Activated CD8-positive, alpha-beta memory T cell treated with anti-CD3 and anti-CD28 coated beads, Interleukin-2, amount 50 U/mL, for 24 hours (primary cell): Measurements from ENCODE around the gene UTF1.
"Not testable (repeated sequence)": the region's sequence is repeated elsewhere in the genome, so short reads cannot be mapped to it uniquely, and the experiment has no call there.

Experiments used
- DNase-seq: peaks from one replicate; pipeline ENCODE4 v3.0.0-alpha.2; 2020; ENCODE audit errors: extremely low read depth

The UTF1 gene

DNA sequence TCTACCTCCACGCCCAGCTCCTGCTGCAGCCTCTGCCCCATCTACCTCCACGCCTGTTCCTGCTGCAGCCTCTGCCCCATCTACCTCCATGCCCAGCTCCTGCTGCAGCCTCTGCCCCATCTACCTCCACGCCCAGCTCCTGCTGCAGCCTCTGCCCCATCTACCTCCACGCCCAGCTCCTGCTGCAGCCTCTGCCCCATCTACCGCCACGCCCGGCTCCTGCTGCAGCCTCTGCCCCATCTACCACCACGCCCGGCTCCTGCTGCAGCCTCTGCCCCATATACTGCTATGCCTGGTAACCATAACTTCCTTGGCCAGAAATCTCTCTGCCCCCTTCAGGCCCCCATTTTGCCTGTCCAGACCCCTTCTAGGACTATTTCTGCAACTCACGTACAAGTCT is 35.0 kb downstream of the UTF1 start:
- DNase-seq, result not testable (repeated sequence)

DNA sequence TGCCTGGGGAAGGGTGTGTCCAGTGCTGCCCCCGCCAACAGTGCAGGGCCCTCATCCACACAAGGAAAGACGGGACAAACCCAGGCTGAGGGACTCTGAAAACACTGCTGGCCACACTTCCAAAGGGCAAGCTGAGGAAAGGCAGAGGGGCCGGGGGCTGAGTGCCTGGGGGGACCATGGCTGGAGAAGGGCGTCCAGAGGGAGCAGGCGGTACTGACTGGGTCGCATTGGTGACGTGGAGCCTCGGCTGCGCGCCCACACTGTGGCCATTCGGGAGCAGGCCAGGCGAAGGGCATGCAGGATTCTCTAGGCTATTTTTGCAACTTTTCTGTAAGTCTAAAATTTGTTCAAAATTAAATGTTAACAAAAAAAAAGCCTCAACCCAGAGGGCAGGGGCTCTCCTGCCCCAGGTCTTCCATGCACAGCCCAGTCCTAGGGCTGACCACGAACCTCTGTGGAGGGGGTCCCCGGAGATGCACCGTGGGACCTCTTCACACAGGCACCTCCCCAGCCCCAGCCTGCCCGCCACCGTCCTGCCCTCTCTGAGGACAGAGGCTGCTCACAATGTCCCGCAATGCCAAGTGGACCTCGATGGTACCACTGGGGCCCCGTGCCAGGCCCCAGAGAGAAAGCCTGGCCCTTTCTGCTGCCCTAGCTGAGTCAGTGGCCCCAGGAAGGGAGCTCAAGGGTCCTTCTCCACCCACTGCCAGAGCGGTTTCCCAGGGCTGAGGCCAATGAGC is 36.2 kb downstream of the UTF1 start:
- DNase-seq, result no peak

DNA sequence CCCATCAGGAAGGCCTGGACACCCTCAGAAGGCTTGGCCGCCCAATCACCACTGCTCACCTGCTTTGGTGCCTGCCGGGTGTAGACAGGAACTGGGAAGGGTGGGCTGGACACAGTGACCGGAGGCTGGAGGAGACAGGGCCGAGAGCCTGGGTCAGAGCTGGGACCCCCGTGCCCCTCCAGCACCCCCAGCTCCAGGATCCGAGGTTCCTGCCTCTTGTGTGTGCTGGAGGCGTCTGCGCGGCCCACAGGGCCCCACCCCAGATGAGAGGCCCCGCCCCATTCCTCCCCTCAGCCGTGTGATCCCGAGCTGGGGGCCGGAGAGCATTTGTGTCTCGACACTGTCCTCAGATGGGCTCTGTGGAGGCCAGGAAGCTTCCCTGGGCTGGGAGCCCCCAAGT is 37.3 kb downstream of the UTF1 start:
- DNase-seq, result no peak

DNA sequence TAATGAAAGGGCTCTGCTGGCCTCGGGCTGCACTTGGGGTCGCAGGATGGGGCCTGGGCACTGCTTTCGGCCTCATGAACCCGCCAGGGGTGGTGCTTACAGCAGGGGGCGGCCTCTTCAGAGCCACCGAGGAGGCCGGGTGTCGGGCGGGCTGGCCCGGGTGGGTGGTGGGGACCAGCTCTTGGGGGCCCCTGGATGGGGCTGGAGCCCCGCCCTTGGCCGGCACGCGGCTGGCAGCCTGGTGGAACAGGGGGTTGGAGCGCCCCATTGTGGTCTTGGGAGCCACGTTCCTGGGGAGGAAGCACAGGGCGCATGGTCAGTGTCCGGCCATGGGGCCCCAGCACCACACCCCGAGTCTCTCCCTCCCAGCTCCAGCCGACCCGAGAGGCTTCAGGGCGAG is 37.8 kb downstream of the UTF1 start:
- no peak for DNase-seq

DNA sequence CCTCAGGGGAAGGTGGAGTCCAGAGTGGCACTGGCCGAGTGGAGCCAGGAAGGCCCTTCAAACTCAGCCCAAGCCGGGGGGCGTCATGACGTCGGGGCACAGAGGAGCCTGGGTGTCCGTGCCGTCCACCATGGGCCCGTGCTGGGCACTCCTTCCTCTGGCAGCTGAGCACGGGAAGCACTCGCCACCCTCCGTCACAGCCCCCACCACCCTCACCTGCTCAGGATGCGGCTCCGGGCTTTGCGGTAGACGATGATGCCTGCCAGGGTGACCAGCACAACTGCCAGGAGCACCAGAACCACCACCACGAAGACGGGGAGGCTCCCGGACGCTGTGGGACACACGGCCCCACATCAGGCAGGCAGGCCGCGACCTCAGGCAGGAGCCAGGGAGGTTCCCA is 38.5 kb downstream of the UTF1 start:
- DNase-seq, result no peak

DNA sequence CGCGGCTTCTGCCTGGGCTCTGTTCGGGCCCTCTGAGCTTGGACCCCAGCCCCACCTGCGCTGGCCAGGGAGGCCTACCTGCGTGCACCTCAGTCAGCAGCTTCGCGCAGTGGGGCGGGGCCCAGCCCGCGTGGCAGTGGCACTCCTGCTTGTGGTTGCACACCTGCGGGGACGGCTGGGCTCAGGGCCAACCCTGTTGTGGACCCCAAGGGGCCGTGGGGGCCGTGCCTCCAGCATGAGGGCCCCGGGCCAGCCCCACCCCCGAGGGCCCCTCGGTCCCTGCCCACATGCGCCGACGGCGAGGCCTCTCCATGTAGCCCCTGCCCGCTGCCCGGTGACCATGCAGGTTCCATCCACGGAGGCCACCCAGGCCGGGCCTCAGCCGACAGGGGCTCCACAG is 39.4 kb downstream of the UTF1 start:
- no peak for DNase-seq

DNA sequence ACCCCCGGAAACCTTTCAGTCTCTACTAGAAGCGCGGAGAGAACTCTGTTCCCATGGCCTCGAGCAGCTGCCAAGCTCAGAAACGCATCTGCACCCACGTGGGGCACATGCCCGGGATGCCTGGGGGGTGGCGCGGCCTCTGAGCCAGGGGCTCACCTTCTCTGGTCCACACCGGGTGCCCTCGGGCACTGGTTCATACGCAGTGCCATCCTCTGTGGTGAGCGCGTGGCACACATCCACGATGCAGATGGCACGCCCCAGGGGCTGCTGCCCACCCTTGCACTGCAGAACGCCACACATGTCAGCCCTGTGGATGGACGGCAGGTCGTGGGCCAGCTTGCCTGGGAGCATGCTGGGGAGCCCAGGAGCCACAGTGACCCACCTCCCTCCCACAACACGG is 40.2 kb downstream of the UTF1 start:
- DNase-seq, result no peak

DNA sequence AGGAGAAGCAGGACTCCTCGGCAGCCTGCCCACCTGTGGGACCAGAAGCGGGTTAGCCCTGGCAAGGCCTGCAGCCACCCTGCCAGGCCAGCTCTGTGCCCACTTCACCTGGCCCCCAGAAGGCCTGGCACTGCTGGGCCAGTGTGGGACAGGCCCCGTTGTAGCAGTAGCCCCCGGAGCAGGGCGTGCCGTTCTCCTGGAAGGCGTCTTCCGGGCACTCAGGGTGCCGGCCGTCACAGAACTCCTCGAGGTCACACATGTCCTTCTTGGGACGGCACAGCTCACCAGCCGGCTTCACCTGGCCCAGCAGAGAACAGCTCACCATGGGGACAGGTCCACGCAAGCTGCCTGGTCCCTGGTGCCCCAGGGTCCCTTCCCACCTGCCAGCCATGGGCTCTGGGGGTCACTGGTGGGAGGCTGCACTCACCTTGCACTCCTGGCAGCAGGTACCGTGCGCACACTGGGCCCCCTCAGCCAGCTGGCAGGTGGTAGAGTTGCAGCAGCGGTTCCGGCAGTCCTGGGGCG is 40.8 kb downstream of the UTF1 start:
- no peak for DNase-seq

DNA sequence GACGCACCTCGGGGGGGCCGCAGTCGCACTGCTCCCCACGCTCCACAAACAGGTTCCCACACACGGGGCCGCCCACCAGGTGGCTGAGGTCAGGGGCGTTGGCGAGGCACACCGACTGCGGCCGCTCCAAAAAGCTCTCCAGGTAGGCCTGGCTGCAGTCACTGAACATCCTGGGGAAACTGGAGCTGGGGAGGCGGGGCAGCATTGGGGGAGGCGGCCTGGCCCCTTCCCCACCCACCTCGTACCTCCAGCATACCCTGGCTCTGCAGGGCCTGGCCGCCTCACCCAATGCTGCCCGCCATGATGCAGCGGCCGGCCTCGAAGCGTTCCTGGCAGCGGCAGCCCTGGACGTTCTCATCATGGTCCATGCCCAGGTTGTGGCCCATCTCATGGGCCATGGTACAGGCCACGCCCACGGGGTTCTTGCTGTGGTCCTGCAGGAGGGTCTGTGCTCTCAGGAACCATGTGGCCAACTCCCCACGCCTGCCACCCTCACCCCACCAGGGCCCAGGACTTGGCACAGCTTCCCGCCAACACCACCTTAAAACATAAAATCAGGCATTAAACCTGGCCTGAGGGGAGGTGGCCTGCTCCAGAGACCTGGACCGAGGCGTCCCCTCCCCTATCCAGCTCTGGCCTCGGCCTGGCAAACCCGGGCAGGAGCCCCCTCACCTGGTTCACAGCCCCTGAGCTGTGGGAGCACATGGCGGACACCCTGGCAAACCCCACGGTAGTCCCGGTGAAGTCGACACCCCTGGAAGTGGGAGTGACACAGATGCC is 41.7 kb downstream of the UTF1 start:
- no peak for DNase-seq

DNA sequence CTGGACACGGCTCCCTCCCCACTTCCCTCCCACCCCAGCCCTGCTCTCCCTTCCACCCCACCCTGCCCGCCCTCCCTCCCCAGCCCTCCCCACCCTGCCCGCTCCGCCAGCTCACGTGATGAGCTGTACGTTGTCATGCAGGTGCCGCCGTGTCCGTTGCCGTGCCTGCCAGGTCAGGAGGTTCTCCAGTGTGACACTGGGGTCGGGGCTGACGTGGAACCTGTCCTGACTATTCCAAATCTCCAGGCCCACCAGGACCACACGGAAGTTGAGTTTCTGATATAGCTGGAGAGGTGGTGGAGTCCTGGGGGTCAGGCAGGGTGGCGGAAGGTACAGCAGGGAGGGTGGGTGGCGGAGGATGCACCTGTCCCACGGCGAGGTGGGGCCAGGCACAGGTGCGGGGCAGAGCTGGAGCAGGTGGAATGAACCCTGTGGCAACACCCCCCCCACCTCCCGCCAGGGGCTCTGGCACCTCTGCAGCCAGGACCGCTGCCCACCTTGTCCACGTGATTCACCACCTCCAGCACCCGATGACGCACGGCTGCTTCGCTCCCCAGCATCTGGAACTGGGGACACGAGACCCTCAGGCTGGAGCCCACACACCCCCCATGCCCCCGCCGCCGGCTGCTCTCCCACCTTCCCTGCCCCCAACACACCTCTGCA is 42.4 kb downstream of the UTF1 start:
- DNase-seq, result no peak

DNA sequence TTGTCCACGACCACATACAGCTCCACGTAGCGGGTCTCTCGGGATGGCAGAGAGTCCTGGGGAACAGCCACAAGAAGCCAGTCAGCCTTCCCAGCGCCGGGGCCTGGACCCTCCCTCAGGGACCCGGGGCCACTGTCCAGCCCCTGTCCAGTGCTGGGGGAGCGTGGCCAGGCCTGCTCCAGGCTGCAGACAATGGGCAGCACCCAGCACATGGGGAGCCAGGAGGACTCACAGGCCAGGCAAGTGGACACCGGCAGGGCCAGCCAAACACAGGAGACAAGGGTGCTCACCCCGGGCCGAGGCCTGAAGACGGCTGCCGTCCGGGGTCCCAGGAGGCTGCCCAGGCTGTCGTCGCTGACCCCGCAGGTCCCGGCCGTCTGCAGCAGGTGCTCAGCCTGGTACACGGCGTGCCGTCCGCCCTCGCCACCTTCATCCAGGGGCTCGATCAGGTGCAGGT is 43.0 kb downstream of the UTF1 start:
- DNase-seq, result no peak

DNA sequence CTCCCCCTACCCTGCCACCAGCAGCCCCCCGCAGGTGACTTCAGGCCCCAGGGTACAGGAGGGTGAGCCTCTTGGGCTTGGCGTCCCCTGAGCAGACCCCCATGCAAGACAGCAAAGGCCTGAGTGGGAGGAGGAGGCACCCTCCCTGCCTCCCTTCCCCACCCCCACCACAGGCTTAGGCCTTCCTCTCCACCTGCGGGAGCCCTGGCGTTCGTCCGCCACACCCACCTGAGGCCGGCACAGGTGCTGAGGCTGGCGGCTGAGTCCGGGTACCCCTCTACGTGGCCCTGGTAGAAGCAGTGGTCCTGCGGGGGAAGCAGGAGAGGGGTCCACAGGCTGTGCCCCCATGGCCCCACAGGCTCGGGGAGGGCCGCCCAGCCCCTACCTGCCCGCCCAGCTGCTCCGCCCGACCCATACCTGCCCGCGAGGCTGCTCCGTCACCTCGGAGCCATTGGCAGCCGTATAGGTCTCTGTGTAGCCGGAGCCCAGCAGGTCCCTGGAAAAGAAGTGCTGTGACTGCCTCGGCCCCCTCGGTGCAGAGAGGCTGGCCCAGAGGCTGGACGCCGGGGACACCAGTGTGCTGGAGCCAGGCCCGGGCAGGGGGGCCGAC is 43.6 kb downstream of the UTF1 start:
- no peak for DNase-seq

DNA sequence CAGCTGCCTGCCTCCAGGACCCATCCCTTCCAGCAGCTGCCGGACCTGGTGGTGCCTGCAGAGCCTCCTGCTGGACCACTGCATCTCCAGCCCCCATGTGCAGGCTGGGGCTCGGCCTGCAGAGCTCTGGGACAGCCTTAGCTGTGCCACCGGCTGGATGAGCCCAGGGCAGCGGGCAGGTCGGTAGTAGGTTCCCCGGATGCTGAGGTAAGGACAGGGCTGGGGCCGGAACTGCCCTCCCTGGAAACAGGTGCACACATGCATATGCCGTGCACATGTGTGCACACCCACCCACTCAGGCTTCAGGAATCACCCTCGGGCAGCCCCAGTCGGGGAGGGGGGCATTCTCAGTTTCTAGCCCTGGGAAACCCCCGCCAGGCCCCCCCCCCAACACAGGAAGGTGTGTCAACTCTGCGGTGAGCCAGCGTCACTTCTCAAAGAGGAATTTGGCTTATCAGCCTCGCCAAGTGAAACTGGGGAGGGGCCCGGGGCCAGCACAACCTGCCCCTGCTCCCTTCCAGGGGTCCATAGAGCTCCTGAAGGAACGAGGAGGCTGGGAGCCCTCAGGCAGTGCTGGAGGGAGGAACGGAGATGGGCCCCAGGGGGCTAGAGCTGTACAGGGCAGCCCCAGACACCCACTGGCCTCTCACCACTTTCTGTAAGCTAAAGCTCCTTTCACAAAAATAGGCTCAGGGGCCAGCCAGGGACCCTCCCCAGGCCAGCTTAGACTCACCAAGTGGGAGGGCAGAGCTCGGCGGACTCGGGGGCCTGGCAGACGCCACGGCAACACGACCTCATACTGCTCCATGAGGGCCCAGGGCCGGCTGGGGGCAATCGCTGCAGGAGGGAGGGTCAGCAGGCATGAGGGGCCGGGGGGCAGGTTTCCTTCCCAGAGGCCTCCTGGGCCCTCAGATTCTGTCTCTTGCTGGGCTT is 45.0 kb downstream of the UTF1 start:
- peak; percentile 76 for DNase-seq

DNA sequence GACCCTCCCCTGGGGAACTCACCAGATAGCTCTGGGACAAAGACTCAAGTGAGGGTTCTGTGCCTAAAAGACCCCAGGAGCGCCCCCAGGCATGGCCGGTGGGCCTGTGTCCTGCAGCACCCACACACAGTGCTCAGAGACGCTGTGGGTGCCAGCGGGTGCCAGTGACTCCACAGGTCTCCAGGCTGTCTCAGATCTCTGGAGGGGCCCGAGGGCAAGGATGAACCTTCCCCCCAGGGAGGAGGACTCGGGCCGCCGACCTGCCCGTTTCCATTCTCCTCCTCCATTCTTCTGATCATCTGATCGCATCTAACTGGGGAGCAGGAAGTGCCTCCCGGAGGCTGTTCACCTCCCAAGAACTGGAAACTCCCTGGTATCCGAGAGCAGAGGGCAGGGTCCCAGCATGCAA is 45.7 kb downstream of the UTF1 start:
- DNase-seq, result no peak

DNA sequence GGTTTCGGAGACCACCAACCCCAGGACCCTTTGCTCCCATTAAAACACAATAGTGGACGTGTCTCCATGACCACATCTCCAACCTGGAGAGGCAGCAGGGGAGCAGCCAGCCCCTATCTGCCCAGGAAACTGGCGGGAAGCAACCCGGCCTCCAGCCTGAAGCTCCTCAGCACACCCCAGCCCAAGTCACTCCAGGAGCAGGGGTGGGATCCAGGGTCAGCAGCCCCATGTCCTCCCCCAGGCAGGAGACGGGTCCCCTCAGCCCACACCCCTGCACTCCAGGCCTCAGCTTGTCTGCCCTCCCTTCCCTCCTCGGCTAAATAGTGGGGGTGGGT is 46.0 kb downstream of the UTF1 start:
- no peak for DNase-seq

DNA sequence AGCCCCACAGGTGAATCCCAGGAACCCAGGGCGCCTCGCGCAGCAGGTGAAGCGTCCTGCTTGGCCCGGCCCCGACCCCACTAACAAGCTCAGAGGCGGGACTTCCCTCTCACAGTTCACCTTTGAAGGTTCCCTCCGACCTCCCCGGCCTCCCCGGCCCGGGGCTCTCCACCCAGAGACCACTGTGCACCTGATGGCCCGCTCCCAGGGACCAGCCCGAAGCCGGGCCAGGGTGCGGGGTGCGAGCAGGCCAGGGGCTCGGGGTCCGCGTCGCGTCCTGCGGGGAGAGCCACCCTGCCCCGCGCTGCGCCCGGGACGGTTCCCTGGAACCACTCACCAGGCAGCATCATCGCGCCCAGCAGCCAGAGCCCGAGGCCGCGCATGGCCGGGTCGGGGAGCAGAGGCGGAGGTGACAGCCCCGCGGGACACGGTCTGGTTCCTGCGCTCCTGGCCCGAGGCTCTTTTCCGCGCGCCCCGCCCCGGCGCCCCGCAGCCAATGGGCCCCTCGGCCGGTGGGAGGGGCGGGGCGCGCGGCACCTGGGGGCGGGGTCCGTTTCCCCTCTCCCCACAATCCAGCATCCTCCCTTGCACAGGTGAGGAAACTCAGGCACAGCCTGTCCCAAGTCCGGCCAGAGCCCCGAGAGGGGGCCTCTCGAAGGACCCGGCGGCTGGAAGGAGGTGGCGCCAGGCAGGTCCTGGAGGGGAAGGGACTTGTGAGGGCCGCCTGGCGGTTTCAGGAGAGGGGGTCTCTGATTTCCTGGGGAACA is 46.6 kb downstream of the UTF1 start, which contains the start of gene ADAM8:
Gene ADAM8 (minus strand): TSS at position 434 of the 767 bp plus-strand sequence. CDS start 51 bp downstream, at position 383.
- DNase-seq, result no peak

DNA sequence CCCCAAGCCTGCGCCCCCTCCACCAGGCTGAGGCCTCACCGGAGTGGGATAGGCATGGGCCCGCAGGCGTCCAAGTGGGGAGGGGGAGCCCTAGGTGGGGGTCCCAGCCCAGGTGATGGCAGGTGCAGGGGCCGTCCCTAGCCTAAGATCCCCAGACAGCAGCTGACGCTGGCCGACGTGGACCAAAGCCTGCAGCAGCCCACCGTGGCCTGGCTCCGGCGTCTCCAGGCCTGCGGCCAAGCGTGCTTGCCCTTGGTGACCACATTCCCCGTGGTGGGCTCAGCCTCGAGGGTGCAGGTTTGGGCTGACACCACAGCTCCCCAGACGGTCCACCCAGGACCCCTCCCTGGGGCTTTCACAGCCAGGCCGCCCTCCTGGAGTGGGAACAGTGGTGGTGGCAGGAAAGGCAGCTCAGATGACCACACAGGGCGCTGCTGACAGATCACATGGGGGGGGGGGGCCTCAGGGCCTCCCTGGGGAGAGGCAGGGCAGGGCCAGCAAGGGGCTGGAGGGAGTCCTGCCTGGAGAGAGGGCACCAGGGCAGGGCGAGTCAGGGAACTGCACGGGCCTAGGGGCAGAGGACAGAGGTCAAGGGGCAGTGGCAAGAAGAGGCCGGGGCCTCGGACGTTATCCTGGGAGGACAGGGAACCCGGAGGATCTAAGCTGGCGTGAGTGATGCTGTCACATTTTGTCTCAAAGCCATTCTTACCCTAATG is 47.4 kb downstream of the UTF1 start:
- no peak for DNase-seq

DNA sequence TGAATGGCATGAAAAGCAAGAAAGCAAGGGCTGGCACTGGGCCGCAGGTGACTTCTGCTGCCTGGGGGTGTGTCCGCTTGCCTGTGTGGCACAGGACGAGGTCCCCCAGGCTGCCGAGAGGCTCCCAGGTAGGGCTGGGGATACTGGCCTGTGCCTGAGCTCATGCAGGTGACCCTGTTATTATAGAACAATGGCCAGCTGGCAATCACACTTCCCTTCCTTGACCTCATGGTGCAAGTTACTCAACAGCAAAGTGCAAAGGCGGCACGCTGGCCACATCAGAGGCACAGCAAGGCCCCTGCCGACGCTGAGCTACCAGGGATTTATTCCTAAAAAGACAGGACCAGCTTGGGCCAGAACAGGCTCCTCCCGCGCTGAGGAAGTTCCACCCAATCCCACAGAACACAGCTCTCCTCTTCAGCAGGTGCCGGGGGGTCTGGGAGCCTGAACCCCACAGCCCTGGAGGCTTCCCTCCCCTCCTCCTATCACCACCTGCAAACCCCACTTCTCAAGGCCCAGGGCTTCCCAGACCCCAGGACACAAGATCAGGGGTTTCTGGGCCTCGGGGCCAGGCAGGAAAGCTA is 48.1 kb downstream of the UTF1 start:
- no peak for DNase-seq

DNA sequence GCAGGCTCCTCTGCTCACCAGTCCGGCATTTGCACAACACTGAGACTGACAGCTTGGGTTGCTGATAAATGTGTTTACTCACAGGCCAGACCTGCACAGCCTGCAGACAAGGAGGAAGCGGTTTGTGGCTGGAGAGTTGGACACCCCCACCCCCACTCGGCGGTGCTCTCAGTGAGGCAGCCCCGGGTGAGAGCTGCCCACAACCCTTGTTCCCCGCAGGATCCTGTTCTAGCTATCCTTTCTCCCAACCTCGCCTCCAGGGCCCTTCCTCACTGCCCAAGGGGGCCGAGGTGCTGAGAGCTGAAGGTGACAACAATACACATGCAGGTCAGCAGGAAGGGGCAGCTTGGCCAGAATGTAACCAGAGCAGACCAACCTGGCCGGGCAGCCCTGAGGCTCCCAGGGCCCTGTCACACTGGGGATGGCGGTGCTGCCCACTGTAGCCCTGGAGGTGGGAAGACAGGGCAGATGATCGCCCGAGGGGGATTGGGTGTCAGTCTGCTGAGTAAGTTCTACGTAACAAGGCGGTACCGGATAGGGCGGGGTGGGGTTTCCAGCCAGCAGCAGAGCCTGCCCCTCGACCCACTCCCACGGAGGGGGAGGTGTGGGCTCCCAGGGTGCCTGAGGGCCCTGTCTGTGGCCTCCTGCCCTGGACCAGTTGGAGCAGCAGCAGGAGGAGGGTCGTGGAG is 48.7 kb downstream of the UTF1 start:
- no peak for DNase-seq
